ENCODE results near the gene HDAC3. TPM values are rescaled to one million over a fixed set of nuclear protein-coding genes. Genes with fewer than 3 reads are reported as not detected.

Gene HDAC3
- total RNA-seq, 1 donor from 2014 or later, result 43.3 TPM

GRCh38 chr5:141605523-141606277 lies 30.9 kb downstream of the HDAC3 start:
- DNase-seq (ENCODE audit: extremely low read depth, low read depth, low spot score), result no peak

GRCh38 chr5:141603923-141604717 lies 32.5 kb downstream of the HDAC3 start:
- DNase-seq (ENCODE audit: extremely low read depth, low read depth, low spot score), result no peak

DNA sequence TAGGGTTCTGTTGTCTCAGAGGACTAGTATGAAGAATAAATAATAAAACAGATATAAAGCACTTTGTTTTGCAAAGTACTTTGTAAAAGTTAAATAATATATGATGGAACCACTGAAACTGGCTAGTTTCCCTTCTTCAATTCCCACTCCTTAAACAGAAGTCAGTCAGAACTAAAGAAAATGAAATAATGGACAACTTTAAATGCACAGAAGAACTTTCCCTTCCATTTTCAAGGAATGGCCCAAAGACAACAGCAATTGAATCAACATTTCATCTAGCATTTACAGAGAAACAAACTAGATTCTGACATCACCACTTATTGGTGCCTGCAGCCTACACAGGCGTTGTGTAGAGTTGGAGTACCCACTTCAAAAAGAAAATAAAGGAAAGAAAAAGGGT lies 34.0 kb downstream of the HDAC3 start:
- DNase-seq (ENCODE audit: extremely low read depth, low read depth, low spot score), result no peak

GRCh38 chr5:141598391-141599345 lies 38.0 kb downstream of the HDAC3 start:
- no peak for DNase-seq (ENCODE audit: extremely low read depth, low read depth, low spot score)

DNA sequence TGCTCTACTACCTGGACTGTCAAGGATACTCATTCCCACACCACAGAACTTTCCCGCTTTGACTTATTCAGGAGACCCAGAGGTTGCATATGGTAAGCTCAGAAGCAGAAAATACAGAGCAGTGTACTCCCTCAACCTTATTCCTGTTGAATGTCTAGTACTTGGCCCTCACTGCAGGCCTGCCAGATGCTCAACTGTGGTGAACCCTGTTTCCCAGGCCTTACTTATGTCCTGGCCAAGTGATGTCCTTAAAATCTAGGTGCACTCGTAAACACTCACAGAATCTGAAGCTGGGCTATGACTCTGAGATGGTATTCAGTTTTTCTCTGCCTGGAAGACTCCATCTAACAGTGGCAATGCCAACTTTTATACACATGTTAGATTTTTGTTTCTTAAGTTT lies 38.8 kb downstream of the HDAC3 start:
- no peak for DNase-seq (ENCODE audit: extremely low read depth, low read depth, low spot score)

DNA sequence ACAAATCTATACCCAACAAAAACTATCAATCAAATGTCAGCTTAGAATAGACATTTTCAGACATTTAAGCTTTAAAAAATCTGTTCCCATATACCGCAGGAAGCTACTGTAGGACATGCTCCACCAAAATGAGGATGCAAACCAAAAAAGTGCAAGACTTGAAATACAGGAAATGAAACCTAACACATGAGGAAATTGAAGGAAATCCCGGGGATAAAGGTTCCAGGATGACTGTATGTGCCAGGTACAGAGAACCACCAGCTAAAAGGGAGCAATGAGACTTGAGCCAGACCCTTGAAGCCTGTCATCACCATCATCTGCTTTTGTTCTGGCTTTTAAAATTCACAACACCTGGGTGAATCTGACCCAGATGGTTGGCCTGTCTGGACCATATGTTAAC lies 39.3 kb downstream of the HDAC3 start:
- no peak for DNase-seq (ENCODE audit: extremely low read depth, low read depth, low spot score)

DNA sequence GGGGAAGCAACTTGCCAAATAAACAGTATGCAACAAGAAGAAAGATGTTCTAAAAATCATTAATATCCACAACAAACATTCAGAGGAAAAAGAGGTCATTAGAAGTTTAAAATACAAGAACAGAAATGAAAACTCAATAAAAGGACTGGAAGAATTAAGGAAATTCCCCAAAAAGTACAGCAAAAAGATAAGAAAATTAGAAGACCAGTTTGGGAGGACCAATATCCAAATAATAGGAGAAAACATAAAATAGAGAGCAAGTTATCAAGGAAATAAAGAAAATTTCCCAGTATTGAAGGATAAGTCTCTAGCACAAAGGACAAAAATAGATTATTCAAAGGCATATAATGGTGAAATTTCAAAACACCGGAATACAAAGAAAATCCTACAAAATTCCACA lies 39.8 kb downstream of the HDAC3 start:
- DNase-seq (ENCODE audit: extremely low read depth, low read depth, low spot score), result no peak

GRCh38 chr5:141590127-141590526 lies 46.5 kb downstream of the HDAC3 start:
- no peak for DNase-seq (ENCODE audit: extremely low read depth, low read depth, low spot score)

DNA sequence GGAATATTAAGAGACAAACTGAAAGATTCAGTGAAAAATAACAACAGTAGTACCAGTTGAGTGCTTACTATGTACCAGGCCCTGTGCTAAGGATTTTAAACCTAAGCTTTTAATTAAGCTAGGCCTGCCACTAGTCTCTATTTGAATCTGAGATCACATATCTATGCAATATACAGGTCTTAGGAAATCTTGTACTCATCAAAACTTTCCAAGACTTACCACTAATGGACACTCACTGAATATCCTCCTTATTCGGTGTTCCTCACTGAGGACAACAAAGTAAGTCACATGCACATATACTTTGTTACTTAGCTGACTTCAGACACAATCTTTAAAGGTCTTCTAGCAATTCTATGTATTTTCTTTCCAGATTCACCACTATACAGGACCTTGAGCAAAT lies 50.4 kb downstream of the HDAC3 start:
- DNase-seq (ENCODE audit: extremely low read depth, low read depth, low spot score), result no peak

GRCh38 chr5:141585594-141585993 lies 51.1 kb downstream of the HDAC3 start:
- DNase-seq (ENCODE audit: extremely low read depth, low read depth, low spot score), result no peak

GRCh38 chr5:141574122-141574510 lies 62.5 kb downstream of the HDAC3 start:
- DNase-seq (ENCODE audit: extremely low read depth, low read depth, low spot score), result no peak

GRCh38 chr5:141573489-141574121 lies 63.0 kb downstream of the HDAC3 start:
- DNase-seq (ENCODE audit: extremely low read depth, low read depth, low spot score), result no peak

Other genes starting within 250 kb of the HDAC3 start
- gene PCDHGB4, start 249.2 kb downstream of the HDAC3 start, total RNA-seq, result 11.1 and 19.5 TPM in 2 replicates
- gene PCDHGA8, start 244.2 kb downstream of the HDAC3 start, total RNA-seq, result 0.92 and 2.3 TPM in 2 replicates
- 17.5 and 27.2 TPM in 2 replicates for gene PCDHGB5, start 238.9 kb downstream of the HDAC3 start, total RNA-seq
- gene PCDHGA9, start 234.1 kb downstream of the HDAC3 start, total RNA-seq, result 3.3 and 4.5 TPM in 2 replicates
- gene PCDHGB6, start 228.8 kb downstream of the HDAC3 start, total RNA-seq, result 1.8 and 6.2 TPM in 2 replicates
- gene PCDHGA10, start 223.9 kb downstream of the HDAC3 start, total RNA-seq, result 4.0 and 12.4 TPM in 2 replicates
- gene PCDHGB7, start 219.2 kb downstream of the HDAC3 start, total RNA-seq, result 14.1 and 23.4 TPM in 2 replicates
- 12.3 and 17.5 TPM in 2 replicates for gene PCDHGA11, start 215.8 kb downstream of the HDAC3 start, total RNA-seq
- 10.5 and 23.0 TPM in 2 replicates for gene PCDHGA12, start 206.3 kb downstream of the HDAC3 start, total RNA-seq
- 24.3 and 43.0 TPM in 2 replicates for gene PCDHGC3, start 160.9 kb downstream of the HDAC3 start, total RNA-seq
- gene PCDHGC4, start 151.8 kb downstream of the HDAC3 start, total RNA-seq, result 0.44 and 2.5 TPM in 2 replicates
- gene PCDHGC5, start 147.8 kb downstream of the HDAC3 start, total RNA-seq, result 0.24 and 2.5 TPM in 2 replicates
- 78.6 and 94.1 TPM in 2 replicates for gene DIAPH1, start 17.8 kb downstream of the HDAC3 start, total RNA-seq
- gene RELL2, start 148 bp upstream of the HDAC3 start, total RNA-seq, result 8.5 and 12.2 TPM in 2 replicates
- gene FCHSD1, start 14.6 kb upstream of the HDAC3 start, total RNA-seq, result 29.3 and 31.8 TPM in 2 replicates
- 43.5 and 69.0 TPM in 2 replicates for gene ARAP3, start 45.4 kb upstream of the HDAC3 start, total RNA-seq
- gene PCDH1, start 241.6 kb upstream of the HDAC3 start, total RNA-seq, result 203 and 479 TPM in 2 replicates

All from glomerular endothelial cell (primary cell).